Measurements from ENCODE around the gene EIF4H.
"Not testable (repeated sequence)": the region's sequence is repeated elsewhere in the genome, so short reads cannot be mapped to it uniquely, and the experiment has no call there.

Gene EIF4H

GRCh38 chr7:74193054-74193453 is 18.9 kb downstream of the EIF4H start:
- Histone ChIP-seq H3K4me2 (no peak overlapping the region), H3K9ac (no peak overlapping the region), H3K4me1 (peaks cover 0 to 15% (median 4%) of the 10 kb centered on the region in 10 experiments; a peak in 7 of 20 replicates), H4K20me1 (peaks cover 72 to 96% (median 90%) of the 10 kb centered on the region in 11 experiments), H3K36me3 (peaks cover 83 to 98% (median 93%) of the 10 kb centered on the region in 11 experiments), H3K4me3 (no peak overlapping the region), H3K27me3 (no peaks in the 10 kb centered on the region), H3K9me3 (replicated peaks in 1 of 11) (no peaks in the 10 kb centered on the region), H3K27ac (no peak overlapping the region)
- no peak for TF ChIP-seq Cebpa-rat (IDR thresholded peaks at IDR 0.05)

- Histone ChIP-seq H3K4me2 (no peak overlapping the region), H3K9ac (no peak overlapping the region), H3K4me1 (peaks cover 0 to 15% (median 4%) of the 10 kb centered on the region in 10 experiments; a peak in 7 of 20 replicates), H3K36me3 (peaks cover 81 to 98% (median 92%) of the 10 kb centered on the region in 11 experiments), H3K9me3 (replicated peaks in 1 of 11) (no peaks in the 10 kb centered on the region), H3K4me3 (no peak overlapping the region), H3K27ac (no peak overlapping the region), H4K20me1 (peaks cover 65 to 96% (median 82%) of the 10 kb centered on the region in 11 experiments), H3K27me3 (no peaks in the 10 kb centered on the region)
- TF ChIP-seq Cebpa-rat (IDR thresholded peaks at IDR 0.05) = no peak
These were observed 19.8 kb downstream of the EIF4H start for GRCh38 chr7:74193913-74194312.

GRCh38 chr7:74194686-74195085 is 20.5 kb downstream of the EIF4H start:
- no peak overlapping the region for H3K4me2 ChIP-seq
- H4K20me1 ChIP-seq = peaks cover 57 to 96% (median 81%) of the 10 kb centered on the region in 11 experiments
- TF ChIP-seq Cebpa-rat (IDR thresholded peaks at IDR 0.05) = no peak
- H3K9ac ChIP-seq = 0 out of 22 replicates have a peak overlapping the region, but pooled peaks of 1 of the 11 experiments have one; percentile 29
- H3K9me3 ChIP-seq (replicated peaks in 1 of 11) = no peaks in the 10 kb centered on the region
- H3K4me1 ChIP-seq = peaks cover 0 to 15% (median 4%) of the 10 kb centered on the region in 10 experiments; a peak in 7 of 20 replicates
- no peaks in the 10 kb centered on the region for H3K27me3 ChIP-seq
- H3K4me3 ChIP-seq = no peak overlapping the region
- H3K36me3 ChIP-seq = peaks cover 74 to 91% (median 84%) of the 10 kb centered on the region in 11 experiments
- H3K27ac ChIP-seq = no peak overlapping the region

- H3K4me1 ChIP-seq = peaks cover 0 to 13% (median 2%) of the 10 kb centered on the region in 10 experiments; a peak in 7 of 20 replicates
- not testable (repeated sequence) for H3K4me2 ChIP-seq; H3K27ac ChIP-seq; H3K4me3 ChIP-seq; H3K27me3 ChIP-seq; H3K9me3 ChIP-seq (replicated peaks in 1 of 11)
- H3K36me3 ChIP-seq = peaks cover 68 to 85% (median 78%) of the 10 kb centered on the region in 11 experiments
- peaks cover 51 to 94% (median 75%) of the 10 kb centered on the region in 11 experiments for H4K20me1 ChIP-seq
- H3K9ac ChIP-seq = 0 out of 22 replicates have a peak overlapping the region, but pooled peaks of 1 of the 11 experiments have one; percentile 29
These were observed 21.1 kb downstream of the EIF4H start for GRCh38 chr7:74195139-74195860.

GRCh38 chr7:74195968-74196654 is 22.0 kb downstream of the EIF4H start:
- H3K4me2 ChIP-seq; H3K9me3 ChIP-seq (replicated peaks in 1 of 11); H3K4me1 ChIP-seq; H3K9ac ChIP-seq; H3K27me3 ChIP-seq; H3K27ac ChIP-seq; H3K4me3 ChIP-seq: not testable (repeated sequence)
- peaks cover 43 to 91% (median 67%) of the 10 kb centered on the region in 11 experiments for H4K20me1 ChIP-seq
- peaks cover 60 to 76% (median 70%) of the 10 kb centered on the region in 11 experiments for H3K36me3 ChIP-seq

DNA sequence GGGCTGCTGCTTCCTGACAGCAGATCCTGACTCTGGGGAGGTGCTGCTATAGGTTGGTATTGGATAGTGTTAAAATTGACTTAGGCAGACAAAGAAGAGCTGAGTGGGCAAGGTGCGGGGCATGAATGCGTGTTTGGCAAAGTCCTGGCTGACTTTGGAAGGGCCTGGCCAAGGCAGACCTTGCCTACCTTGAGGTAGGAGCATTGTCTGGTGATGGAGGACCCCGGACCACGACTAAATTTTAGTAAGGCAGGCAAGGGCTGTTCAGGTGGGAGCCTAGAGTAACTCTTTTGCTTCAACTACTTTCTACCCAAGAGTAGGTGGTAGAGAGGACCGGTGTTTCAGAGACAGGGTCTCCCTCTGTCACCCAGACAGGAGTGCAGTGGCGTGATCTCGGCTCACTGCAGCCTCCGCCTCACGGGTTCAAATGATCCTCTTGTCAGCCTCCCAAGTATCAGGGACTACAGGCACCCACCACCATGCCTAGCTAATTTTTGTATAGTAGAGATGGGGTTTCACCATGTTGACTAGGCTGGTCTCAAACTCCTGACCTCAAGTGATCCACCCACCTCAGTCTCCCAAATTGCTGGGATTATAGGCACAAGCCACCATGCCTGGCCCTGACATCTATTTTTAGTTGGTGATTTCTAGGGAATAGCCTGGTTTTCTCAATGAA is 23.4 kb downstream of the EIF4H start:
- Histone ChIP-seq H3K4me1 (peaks cover under 1 to 10% (median 5%) of the 10 kb centered on the region in 10 experiments; a peak in 18 of 20 replicates), H3K27ac (no peak overlapping the region), H3K4me2 (no peak overlapping the region), H3K9ac (no peak overlapping the region), H3K27me3 (no peaks in the 10 kb centered on the region), H3K9me3 (replicated peaks in 1 of 11) (no peaks in the 10 kb centered on the region), H4K20me1 (peaks cover 31 to 77% (median 53%) of the 10 kb centered on the region in 11 experiments; a peak in 21 of 22 replicates), H3K36me3 (peaks cover 46 to 62% (median 57%) of the 10 kb centered on the region in 11 experiments), H3K4me3 (no peak overlapping the region)
- TF ChIP-seq Cebpa-rat (IDR thresholded peaks at IDR 0.05) = no peak

DNA sequence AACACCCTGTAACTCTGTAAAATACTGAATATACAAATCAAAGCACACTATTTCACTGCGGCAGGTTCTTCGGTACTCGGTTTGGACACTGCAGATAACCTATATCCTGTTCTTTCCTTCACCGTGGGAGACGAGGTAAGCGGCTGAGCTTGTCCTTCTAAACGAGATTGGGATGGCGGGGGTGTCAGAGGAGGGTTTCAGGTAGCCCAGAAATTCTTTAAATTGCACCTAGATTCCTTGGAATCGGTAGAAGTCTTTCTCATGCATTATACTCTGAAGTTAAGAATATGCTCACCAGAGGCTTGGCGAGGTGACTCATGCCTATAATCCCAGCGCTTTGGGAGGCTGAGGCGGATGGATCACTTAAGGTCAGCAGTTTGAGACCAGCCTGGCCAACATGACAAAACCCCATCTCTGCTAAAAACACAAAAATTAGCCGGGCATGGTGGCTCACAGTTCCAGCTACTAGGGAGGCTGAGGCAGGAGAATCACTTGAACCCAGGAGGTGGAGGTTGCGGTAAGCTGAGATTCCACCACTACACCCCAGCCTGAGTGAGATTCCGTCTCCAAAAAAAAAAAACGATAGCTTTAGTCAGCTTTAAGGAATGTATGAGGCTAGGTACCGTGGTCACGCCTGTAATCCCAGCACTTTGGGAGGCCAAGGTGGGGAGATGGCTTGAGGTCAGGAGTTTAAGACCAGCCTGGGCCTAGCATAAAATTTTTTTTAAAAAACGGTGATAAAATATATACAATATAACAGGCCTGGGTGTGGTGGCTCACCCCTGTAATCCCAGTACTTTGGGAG is 25.6 kb downstream of the EIF4H start:
- Histone ChIP-seq H3K27ac (no peak overlapping the region), H3K9me3 (replicated peaks in 1 of 11) (no peaks in the 10 kb centered on the region), H3K9ac (no peak overlapping the region), H3K27me3 (no peaks in the 10 kb centered on the region), H3K4me2 (no peak overlapping the region), H3K4me3 (no peak overlapping the region), H3K4me1 (peaks cover 17 to 23% (median 20%) of the 10 kb centered on the region in 10 experiments), H3K36me3 (peaks cover 25 to 40% (median 35%) of the 10 kb centered on the region in 11 experiments), H4K20me1 (peaks cover 9 to 58% (median 31%) of the 10 kb centered on the region in 11 experiments; a peak in 20 of 22 replicates)
- no peak for TF ChIP-seq Cebpa-rat (IDR thresholded peaks at IDR 0.05)

DNA sequence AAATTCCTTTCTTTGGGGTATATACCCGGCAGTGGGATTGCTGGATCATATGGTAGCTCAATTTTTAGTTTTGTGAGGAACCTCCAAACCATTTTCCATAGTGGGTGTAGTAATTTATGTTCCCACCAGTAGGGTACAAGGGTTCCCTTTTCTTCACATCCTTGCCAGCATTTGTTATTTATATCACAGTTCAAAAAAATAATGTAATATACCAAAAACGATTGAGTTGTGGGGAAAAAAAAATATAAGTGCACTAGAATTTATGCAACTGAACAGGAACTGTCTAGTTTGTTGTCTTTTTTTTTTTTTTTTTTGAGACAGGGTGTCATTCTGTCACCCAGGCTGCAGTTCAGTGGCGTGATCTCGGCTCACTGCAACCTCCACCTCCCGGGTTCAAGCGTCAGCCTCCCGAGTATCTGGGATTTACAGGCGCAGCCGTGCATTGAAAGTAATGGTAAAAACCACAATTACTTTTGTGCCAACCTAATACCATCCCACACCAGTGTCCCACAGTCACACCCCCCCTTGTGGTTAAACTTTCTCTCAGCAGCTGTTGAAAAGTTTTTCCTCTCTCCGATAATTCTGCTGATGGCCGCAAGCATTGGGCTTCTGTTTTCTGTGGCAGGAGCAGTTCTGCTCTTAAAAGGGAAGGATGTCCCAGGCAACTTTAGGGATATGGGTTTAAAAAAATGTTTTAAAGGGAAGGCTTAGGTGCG is 28.8 kb downstream of the EIF4H start:
- Histone ChIP-seq H3K4me2 (peak overlapping the region; percentile 56 to 91 (median 69)), H3K9me3 (replicated peaks in 1 of 11) (no peaks in the 10 kb centered on the region), H3K36me3 (peaks cover 6 to 12% (median 10%) of the 10 kb centered on the region in 11 experiments; a peak in 18 of 22 replicates), H3K9ac (peak overlapping the region in 5 of 11 experiments; percentile 14 to 43 (median 34); a peak in 3 of 22 replicates), H3K4me3 (no peak overlapping the region), H3K27ac (peak overlapping the region in 4 of 11 experiments; percentile 23 to 54 (median 28); a peak in 5 of 22 replicates), H3K27me3 (no peaks in the 10 kb centered on the region), H3K4me1 (peaks cover 39 to 53% (median 48%) of the 10 kb centered on the region in 10 experiments), H4K20me1 (peaks cover 0 to 34% (median 13%) of the 10 kb centered on the region in 11 experiments; a peak in 13 of 22 replicates)
- no peak for TF ChIP-seq Cebpa-rat (IDR thresholded peaks at IDR 0.05)
